Right renal pelvis (tissue), 4 donors: Measurements from ENCODE around the gene PFN1. TPM values are rescaled to one million over a fixed set of nuclear protein-coding genes. Genes with fewer than 3 reads are reported as not detected.
A peak's percentile ranks its signal among the peaks of the same experiment; 100 is the strongest.

Experiments used
- DNase-seq, 4 donors: peaks; one replicate each; pipeline ENCODE4 v3.0.0-alpha.2; 2013; ENCODE audit warnings: low read depth in 4 of 4, low spot score in 3 of 4, missing footprints in 1 of 4
- polyA plus RNA-seq, 4 donors: library from polyadenylated mRNA; unstranded; fragments of 120-200 nt; gene quantifications; one replicate each; pipeline ENCODE4 v1.2.1, GENCODE V29; 2013; ENCODE audit not compliant: insufficient read length in 4 of 4

The PFN1 gene
- 100 to 1,000 TPM; 376 to 513 (median 389) TPM for polyA plus RNA-seq

GRCh38 chr17:4948166-4948930 lies at the start of gene PFN1:
PFN1 (minus strand) TSS chr17:4948530; CDS start chr17:4948394, 136 bp downstream.
- peak in 2 of 4 donors; percentile 80 to 81 for DNase-seq

- peak; percentile 78 to 91 (median 84) for DNase-seq
Observed at GRCh38 chr17:4997302-4998026, 49.1 kb upstream of the PFN1 start, which contains the start of the genes INCA1 and KIF1C. INCA1 (minus strand) TSS chr17:4997522; CDS start chr17:4994437, 3,085 bp downstream. KIF1C (plus strand) TSS chr17:4997950; CDS start chr17:5000247, 2,297 bp downstream.

GRCh38 chr17:4994081-4994595 lies 45.8 kb upstream of the PFN1 start:
- DNase-seq = no peak

GRCh38 chr17:4987767-4988567 lies 39.6 kb upstream of the PFN1 start:
- no peak for DNase-seq

GRCh38 chr17:4986951-4987766 lies 38.8 kb upstream of the PFN1 start, which contains the start of gene CAMTA2:
CAMTA2 (minus strand) TSS chr17:4987675; CDS start chr17:4986222, 1,453 bp downstream.
- peak in 2 of 4 donors; percentile 60 to 73 for DNase-seq

- DNase-seq = no peak
Observed at GRCh38 chr17:4986403-4986802, 38.1 kb upstream of the PFN1 start.

- DNase-seq = no peak
Observed at GRCh38 chr17:4982305-4982704, 34.0 kb upstream of the PFN1 start.

GRCh38 chr17:4980644-4981216 lies 32.4 kb upstream of the PFN1 start:
- DNase-seq = peak; percentile 57 to 68 (median 63)

- no peak for DNase-seq
Observed at GRCh38 chr17:4978726-4979125, 30.4 kb upstream of the PFN1 start.

GRCh38 chr17:4974115-4974670 lies 25.9 kb upstream of the PFN1 start:
- DNase-seq = no peak

GRCh38 chr17:4973256-4974114 lies 25.2 kb upstream of the PFN1 start:
- no peak for DNase-seq

- no peak for DNase-seq
Observed at GRCh38 chr17:4972752-4973151, 24.4 kb upstream of the PFN1 start.

GRCh38 chr17:4972322-4972721 lies 24.0 kb upstream of the PFN1 start:
- no peak for DNase-seq

GRCh38 chr17:4971826-4972225 lies 23.5 kb upstream of the PFN1 start:
- no peak for DNase-seq

- DNase-seq = no peak
Observed at GRCh38 chr17:4970273-4970672, 21.9 kb upstream of the PFN1 start.

- DNase-seq = no peak
Observed at GRCh38 chr17:4969551-4970173, 21.3 kb upstream of the PFN1 start.

GRCh38 chr17:4969047-4969550 lies 20.8 kb upstream of the PFN1 start:
- no peak for DNase-seq
